ENCODE data around the gene MIEF1.

Gene MIEF1

DNA sequence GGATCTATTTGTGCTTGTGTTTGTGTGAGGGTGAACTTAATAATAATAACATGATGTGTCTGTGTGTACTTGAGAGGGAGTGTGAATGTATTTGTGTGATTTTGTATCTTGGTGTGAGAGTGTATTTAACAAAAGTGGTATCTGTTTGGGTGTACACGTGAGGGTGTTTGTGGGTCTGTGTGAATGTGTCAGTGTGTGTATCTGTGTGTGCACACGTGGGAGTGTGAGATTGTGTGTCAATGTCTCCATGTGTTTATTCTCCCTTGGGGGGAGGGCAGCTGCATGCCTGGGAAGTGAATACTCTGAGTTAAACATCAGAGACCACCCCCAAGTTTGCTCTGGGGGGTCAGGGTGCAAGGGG lies 45.5 kb downstream of the MIEF1 start:
- H2AFZ ChIP-seq (ENCODE audit: low read length), result no peak overlapping the region
- TF ChIP-seq CTCF (IDR thresholded peaks at IDR 0.05; ENCODE audit: low read length) (no peak), EZH2 (IDR thresholded peaks at IDR 0.05; ENCODE audit: borderline replicate concordance, low read length) (no peak)
- H3F3A ChIP-seq (ENCODE audit: insufficient read depth, low read length), result no peaks in the 10 kb centered on the region
- no peak overlapping the region for H3K27ac ChIP-seq (ENCODE audit: low read depth, low read length, poor library complexity, severe bottlenecking)
- no peak overlapping the region for H3K4me3 ChIP-seq (ENCODE audit: low read depth, low read length, poor library complexity, severe bottlenecking)
- no peak overlapping the region for H3K9ac ChIP-seq (ENCODE audit: low read length)
- H3K36me3 ChIP-seq (ENCODE audit: insufficient read depth, low read length), result no peaks in the 10 kb centered on the region
- no peaks in the 10 kb centered on the region for H4K20me1 ChIP-seq (ENCODE audit: insufficient read depth, low read length)
- H3K9me3 ChIP-seq (ENCODE audit: low read length), result no peaks in the 10 kb centered on the region
- no peaks in the 10 kb centered on the region for H3K79me2 ChIP-seq (ENCODE audit: insufficient read depth, low read length)
- H3K4me2 ChIP-seq (ENCODE audit: low read length), result no peak overlapping the region
- H3K4me1 ChIP-seq (ENCODE audit: insufficient read depth, low read length, severe bottlenecking), result no peaks in the 10 kb centered on the region
- no peaks in the 10 kb centered on the region for H3K9me2 ChIP-seq (ENCODE audit: low read depth, low read length)
- H3K27me3 ChIP-seq (ENCODE audit: insufficient read depth, low read length), result no peaks in the 10 kb centered on the region

DNA sequence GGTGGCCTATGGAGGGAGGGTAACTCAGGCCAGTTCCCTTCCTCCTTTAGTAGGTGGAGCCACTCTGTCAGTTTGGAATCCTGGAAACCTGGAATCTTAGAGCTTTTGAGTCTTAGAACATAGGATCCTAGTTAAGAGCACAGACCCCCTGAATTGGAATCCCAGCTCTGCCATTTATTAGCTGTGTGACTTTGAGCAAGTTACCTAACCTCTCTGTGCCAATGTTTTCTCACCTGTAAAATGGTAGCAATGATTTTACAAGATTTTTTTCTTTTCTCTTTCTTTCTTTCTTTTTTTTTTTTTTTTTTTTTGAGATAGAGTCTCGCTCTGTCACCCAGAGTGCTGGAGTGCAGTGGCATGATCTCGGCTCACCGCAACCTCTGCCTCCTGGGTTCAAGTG lies 51.3 kb downstream of the MIEF1 start:
- no peak overlapping the region for H3K27ac ChIP-seq (ENCODE audit: low read depth, low read length, poor library complexity, severe bottlenecking)
- no peaks in the 10 kb centered on the region for H3K9me3 ChIP-seq (ENCODE audit: low read length)
- no peaks in the 10 kb centered on the region for H3K9me2 ChIP-seq (ENCODE audit: low read depth, low read length)
- H2AFZ ChIP-seq (ENCODE audit: low read length), result no peak overlapping the region
- TF ChIP-seq CTCF (IDR thresholded peaks at IDR 0.05; ENCODE audit: low read length) (no peak), EZH2 (IDR thresholded peaks at IDR 0.05; ENCODE audit: borderline replicate concordance, low read length) (no peak)
- no peak overlapping the region for H3K9ac ChIP-seq (ENCODE audit: low read length)
- no peaks in the 10 kb centered on the region for H3K36me3 ChIP-seq (ENCODE audit: insufficient read depth, low read length)
- no peak overlapping the region for H3K4me3 ChIP-seq (ENCODE audit: low read depth, low read length, poor library complexity, severe bottlenecking)
- no peaks in the 10 kb centered on the region for H3K4me1 ChIP-seq (ENCODE audit: insufficient read depth, low read length, severe bottlenecking)
- no peaks in the 10 kb centered on the region for H4K20me1 ChIP-seq (ENCODE audit: insufficient read depth, low read length)
- no peaks in the 10 kb centered on the region for H3F3A ChIP-seq (ENCODE audit: insufficient read depth, low read length)
- no peak overlapping the region for H3K4me2 ChIP-seq (ENCODE audit: low read length)
- no peaks in the 10 kb centered on the region for H3K79me2 ChIP-seq (ENCODE audit: insufficient read depth, low read length)
- no peaks in the 10 kb centered on the region for H3K27me3 ChIP-seq (ENCODE audit: insufficient read depth, low read length)

DNA sequence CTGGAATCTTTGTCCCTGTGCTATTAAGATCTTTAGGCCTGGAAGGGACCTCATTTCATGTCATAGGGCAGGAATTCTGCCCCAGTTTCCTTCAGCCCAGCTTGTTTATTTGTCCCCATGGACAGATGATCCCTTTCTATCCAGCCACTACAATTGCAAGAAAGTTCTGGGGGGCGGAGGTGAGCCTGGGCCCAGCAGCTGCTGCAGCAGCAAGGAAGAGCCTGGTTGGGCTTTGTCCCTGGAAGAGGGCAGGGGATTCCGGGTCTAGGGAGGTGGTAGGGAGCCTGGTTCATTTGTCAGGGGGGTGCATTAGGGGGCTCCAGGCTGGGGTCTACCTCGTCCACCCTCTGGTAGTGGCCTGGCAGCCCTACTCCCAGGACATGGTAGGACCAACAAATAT lies 52.1 kb downstream of the MIEF1 start:
- no peaks in the 10 kb centered on the region for H3K27me3 ChIP-seq (ENCODE audit: insufficient read depth, low read length)
- no peak overlapping the region for H3K9ac ChIP-seq (ENCODE audit: low read length)
- no peaks in the 10 kb centered on the region for H3K9me3 ChIP-seq (ENCODE audit: low read length)
- no peaks in the 10 kb centered on the region for H3K4me1 ChIP-seq (ENCODE audit: insufficient read depth, low read length, severe bottlenecking)
- H3F3A ChIP-seq (ENCODE audit: insufficient read depth, low read length), result no peaks in the 10 kb centered on the region
- no peak overlapping the region for H3K27ac ChIP-seq (ENCODE audit: low read depth, low read length, poor library complexity, severe bottlenecking)
- no peak overlapping the region for H3K4me2 ChIP-seq (ENCODE audit: low read length)
- H3K9me2 ChIP-seq (ENCODE audit: low read depth, low read length), result no peaks in the 10 kb centered on the region
- H3K4me3 ChIP-seq (ENCODE audit: low read depth, low read length, poor library complexity, severe bottlenecking), result no peak overlapping the region
- H3K79me2 ChIP-seq (ENCODE audit: insufficient read depth, low read length), result no peaks in the 10 kb centered on the region
- H2AFZ ChIP-seq (ENCODE audit: low read length), result no peak overlapping the region
- TF ChIP-seq CTCF (IDR thresholded peaks at IDR 0.05; ENCODE audit: low read length) (no peak), EZH2 (IDR thresholded peaks at IDR 0.05; ENCODE audit: borderline replicate concordance, low read length) (no peak)
- no peaks in the 10 kb centered on the region for H4K20me1 ChIP-seq (ENCODE audit: insufficient read depth, low read length)
- H3K36me3 ChIP-seq (ENCODE audit: insufficient read depth, low read length), result no peaks in the 10 kb centered on the region

All from OCI-LY1 (cell line).